HepG2 (cell line): ENCODE measurements around the gene RFX2. TPM values are rescaled to one million over a fixed set of nuclear protein-coding genes. Genes with fewer than 3 reads are reported as not detected.

Experiments
- ARHGAP35 ChIP-seq: sonication (generic); formaldehyde crosslinking; IDR thresholded peaks from 2 replicates; pipeline ENCODE4 v1.9.0; 2022; ENCODE audit warnings: mild to moderate bottlenecking, inconsistent platforms, moderate library complexity, missing genetic modification reagents, borderline replicate concordance
- BRF2 ChIP-seq: sonication (generic); formaldehyde crosslinking; IDR thresholded peaks from 2 replicates; pipeline ENCODE4 v1.8.1; 2022; ENCODE audit warnings: mild to moderate bottlenecking, missing genetic modification reagents
- GATAD2A ChIP-seq: IDR thresholded peaks from 2 replicates; pipeline ENCODE4 v1.6.1; 2016
- HIC2 ChIP-seq: sonication (generic); formaldehyde crosslinking; IDR thresholded peaks from 2 replicates; pipeline ENCODE4 v1.9.0; 2022; ENCODE audit warnings: low read depth, missing genetic modification reagents
- IRF1 ChIP-seq: sonication (generic); formaldehyde crosslinking; IDR thresholded peaks from 2 replicates; pipeline ENCODE4 v1.4.0; 2020; ENCODE audit warnings: low read depth, mild to moderate bottlenecking, missing genetic modification reagents
- KAT7 ChIP-seq: IDR thresholded peaks from 2 replicates; pipeline ENCODE4 v1.6.1; 2018; ENCODE audit warnings: borderline replicate concordance, missing compliant biosample characterization
- KDM5A ChIP-seq: fragments of 200-600 bp; sonication (generic); IDR thresholded peaks from 2 replicates; pipeline ENCODE4 v1.7.0; 2018; ENCODE audit warnings: antibody characterized with exemption, mild to moderate bottlenecking, low read length, borderline replicate concordance
- KLF11 ChIP-seq: IDR thresholded peaks from 2 replicates; pipeline ENCODE4 v1.6.1; 2016; ENCODE audit warnings: missing compliant biosample characterization
- MAFG ChIP-seq: sonication (generic); formaldehyde crosslinking; IDR thresholded peaks from 2 replicates; pipeline ENCODE4 v1.5.1; 2020; ENCODE audit warnings: mild to moderate bottlenecking, missing genetic modification reagents
- MLX ChIP-seq: IDR thresholded peaks from 2 replicates; pipeline ENCODE4 v1.6.1; 2016
- MTA1 ChIP-seq: sonication (generic); formaldehyde crosslinking; IDR thresholded peaks from 2 replicates; pipeline ENCODE4 v1.4.0; 2020; ENCODE audit warnings: missing genetic modification reagents, mild to moderate bottlenecking, borderline replicate concordance
- NR2C2 ChIP-seq: sonication (generic); formaldehyde crosslinking; IDR thresholded peaks from 2 replicates; pipeline ENCODE4 v1.4.0; 2020; ENCODE audit warnings: missing genetic modification reagents, mild to moderate bottlenecking, moderate library complexity, borderline replicate concordance
- SKIL ChIP-seq: sonication (generic); formaldehyde crosslinking; IDR thresholded peaks from 2 replicates; pipeline ENCODE4 v1.8.0; 2022; ENCODE audit warnings: missing genetic modification reagents, mild to moderate bottlenecking, moderate library complexity, borderline replicate concordance
- ZNF512B ChIP-seq: sonication (generic); formaldehyde crosslinking; IDR thresholded peaks from 2 replicates; pipeline ENCODE4 v1.5.1; 2020; ENCODE audit warnings: missing genetic modification reagents, mild to moderate bottlenecking, borderline replicate concordance
- ZNF746 ChIP-seq: sonication (generic); formaldehyde crosslinking; IDR thresholded peaks from 2 replicates; pipeline ENCODE4 v1.8.0; 2022; ENCODE audit warnings: mild to moderate bottlenecking, missing genetic modification reagents
- ZSCAN5A ChIP-seq: sonication (generic); formaldehyde crosslinking; IDR thresholded peaks from 2 replicates; pipeline ENCODE4 v1.8.0; 2022; ENCODE audit warnings: mild to moderate bottlenecking, missing genetic modification reagents, borderline replicate concordance
- polyA plus RNA-seq, 8 experiments: library from polyadenylated mRNA; depleted of rRNA in 3 of 8; stranded (reverse) in 7 of 8; unstranded in 1 of 8; fragments of >200 nt; fragmentation: Illumina TruSeq in 4 of 8; extraction: Trizol in 4 of 8; gene quantifications; 2 replicates each; pipeline versions ENCODE4 v1.2.1 to v1.2.3, GENCODE V29; 2011 to 2016; ENCODE audit warnings: low read depth in 4 of 8, missing spikeins in 1 of 8, mixed read lengths in 1 of 8; ENCODE audit not compliant: insufficient read depth in 1 of 8
- total RNA-seq, 5 experiments: library from RNA; depleted of rRNA; stranded (reverse); fragments of >200 nt; fragmentation: Illumina TruSeq; extraction: Trizol; gene quantifications; 2 replicates each; pipeline ENCODE4 v1.2.3, GENCODE V29; 2016; ENCODE audit warnings: low read depth in 1 of 5

Gene RFX2
- total and polyA plus RNA-seq, 2 of the 13 experiments (the other 11 are each of a cell fraction or from before 2014, with no cell fraction given), result 2.8 to 3.3 TPM

- TF ChIP-seq MAFG (CRISPR knock-in tag) (no peak), KAT7 (CRISPR knock-in tag) (no peak; the same call in 1 of the 2 replicates), SKIL (peak; percentile 92), ARHGAP35 (CRISPR knock-in tag) (peak; percentile 36), GATAD2A (CRISPR knock-in tag) (peak; percentile 98), IRF1 (CRISPR knock-in tag) (no peak; the same call in 1 of the 2 replicates), MTA1 (peak; percentile 81), ZSCAN5A (CRISPR knock-in tag) (peak; percentile 90), MLX (CRISPR knock-in tag) (peak; percentile 98), ZNF746 (CRISPR knock-in tag) (peak; percentile 89), KLF11 (0 out of 2 replicates have a peak, but pooled peaks have one; percentile 17), ZNF512B (CRISPR knock-in tag) (no peak), HIC2 (peak; percentile 87), BRF2 (CRISPR knock-in tag) (no peak), KDM5A (no peak), NR2C2 (CRISPR knock-in tag) (no peak; the same call in 1 of the 2 replicates)
These were observed 148.0 kb downstream of the RFX2 start (continued) for GRCh38 chr19:5961969-5962945.
